Fibroblast of mammary gland (primary cell): ENCODE results near the gene PPP1R10.
A peak's percentile ranks its signal among the peaks of the same experiment; 100 is the strongest.
"Not testable (repeated sequence)": the region's sequence is repeated elsewhere in the genome, so short reads cannot be mapped to it uniquely, and the experiment has no call there.

Experiments
- DNase-seq: peaks from one replicate; pipeline ENCODE4 v3.0.0-alpha.2; 2010; ENCODE audit warnings: low read depth
- H3K4me3 ChIP-seq: 2 replicates; pipeline ENCODE4 v1.5.1; 2011; ENCODE audit warnings: low read depth, mild to moderate bottlenecking, low read length, moderate library complexity; ENCODE audit not compliant: control insufficient read depth
- CTCF ChIP-seq: conservative IDR thresholded peaks from 2 replicates; pipeline ENCODE4 v1.5.1; 2011; ENCODE audit warnings: low read depth, low read length, inconsistent platforms; ENCODE audit not compliant: control insufficient read depth, insufficient read depth

The PPP1R10 gene

DNA sequence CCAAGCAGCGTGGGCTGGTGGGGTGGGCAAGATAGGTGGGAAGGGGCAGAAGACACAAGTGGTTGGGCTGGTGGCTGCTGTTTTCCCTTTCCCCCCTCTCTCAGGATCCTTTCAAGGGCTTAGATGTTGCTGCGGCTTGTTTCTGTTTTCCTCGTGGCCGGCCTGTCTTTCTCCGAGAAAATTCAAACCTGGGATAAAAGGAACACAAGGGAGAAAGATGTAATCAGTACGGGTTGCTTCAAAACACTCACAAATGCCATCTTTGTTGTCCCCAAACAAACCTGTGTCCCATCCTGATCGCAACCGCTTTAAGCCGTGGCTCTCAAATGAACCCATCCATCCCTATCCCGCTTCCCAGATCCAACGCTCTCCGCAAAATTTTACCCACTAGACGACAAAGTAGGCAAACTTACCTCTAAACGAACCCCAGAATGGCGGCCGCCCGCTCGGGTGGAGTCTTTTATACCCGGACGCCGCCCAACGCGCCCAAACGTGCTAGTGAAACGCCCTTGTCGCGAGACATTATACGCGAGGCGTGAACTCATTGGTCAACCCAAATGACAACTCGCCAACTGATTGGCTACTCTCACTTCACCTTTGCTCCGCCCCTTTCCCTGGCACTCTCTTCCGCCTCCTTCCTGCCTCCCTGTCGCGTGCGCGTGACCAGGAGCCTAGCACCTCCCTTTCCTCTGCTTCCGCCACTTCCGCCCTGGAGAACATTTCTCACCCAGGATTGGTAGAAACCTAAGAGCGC is at the start of gene PPP1R10:
PPP1R10 (minus strand) TSS at position 433 of the 754 bp plus-strand sequence. CDS start 7,299 bp downstream, outside the sequence.
- no peak for TF ChIP-seq CTCF
- peak within 1 kb of the TSS; percentile 99 for H3K4me3 ChIP-seq
- peak; percentile 100 for DNase-seq

GRCh38 chr6:30666300-30666699 is 49.3 kb upstream of the PPP1R10 start:
- peak; percentile 51 for DNase-seq
- H3K4me3 ChIP-seq, result not testable (repeated sequence)

GRCh38 chr6:30664994-30665767 is 48.1 kb upstream of the PPP1R10 start:
- no peak for TF ChIP-seq CTCF
- no peak for DNase-seq
- H3K4me3 ChIP-seq, result no peak overlapping the region

- not testable (repeated sequence) for H3K4me3 ChIP-seq, DNase-seq
Measured at GRCh38 chr6:30657922-30658321, 40.9 kb upstream of the PPP1R10 start.

- H3K4me3 ChIP-seq, result no peak overlapping the region
- DNase-seq, result no peak
- no peak for TF ChIP-seq CTCF
Measured at GRCh38 chr6:30657454-30657853, 40.4 kb upstream of the PPP1R10 start.

- no peak overlapping the region for H3K4me3 ChIP-seq
- DNase-seq, result no peak
- TF ChIP-seq CTCF, result no peak
Measured at GRCh38 chr6:30656513-30656912, 39.5 kb upstream of the PPP1R10 start.

GRCh38 chr6:30655743-30656094 is 38.7 kb upstream of the PPP1R10 start:
- no peak for DNase-seq
- TF ChIP-seq CTCF, result no peak
- H3K4me3 ChIP-seq, result no peak overlapping the region
